ENCODE data around the gene MVB12B.

GRCh38 chr9:126306071-126306647, 20.5 kb upstream of the MVB12B start:
- no peak for TF ChIP-seq CTCF (IDR thresholded peaks at IDR 0.05)
- no peak for TF ChIP-seq POLR2A (IDR thresholded peaks at IDR 0.05)

Data from testis (tissue), 2 donors.